ENCODE results near the gene RERE. TPM values are rescaled to one million over a fixed set of nuclear protein-coding genes. Genes with fewer than 3 reads are reported as not detected.
A peak's percentile ranks its signal among the peaks of the same experiment; 100 is the strongest.

RERE gene
- polyA plus RNA-seq, 1 of the 3 experiments (the other 2 are of a cell fraction): 8.1 TPM

DNA sequence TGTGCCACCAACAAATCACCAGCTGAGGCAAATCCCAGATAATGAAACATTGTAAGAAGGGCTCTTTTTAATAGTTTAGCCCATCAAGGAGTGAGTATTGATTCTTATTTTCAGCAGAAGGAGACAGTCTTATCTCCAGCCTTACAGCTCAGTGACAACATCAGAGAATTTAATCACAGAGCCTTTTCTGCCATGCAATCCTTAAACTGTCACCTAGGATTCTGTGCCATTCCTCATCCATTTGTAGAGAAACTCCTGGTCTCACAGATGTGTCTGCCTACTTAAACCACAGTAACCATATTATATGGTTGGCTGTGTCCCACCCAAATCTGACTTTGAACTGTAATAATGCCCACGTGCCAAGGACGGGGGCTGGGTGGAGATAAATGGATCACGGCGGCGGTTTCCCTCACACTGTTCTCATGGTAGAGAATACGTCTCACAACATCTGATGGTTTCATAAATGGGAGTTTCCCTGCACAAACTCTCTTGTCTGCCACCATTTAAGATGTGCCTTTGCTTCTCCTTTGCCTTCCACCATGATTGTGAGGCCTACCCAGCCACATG is 217.7 kb downstream of the RERE start:
- Histone ChIP-seq H3K9me3 (no peaks in the 10 kb centered on the region), H2AFZ (ENCODE audit: low read depth) (no peak overlapping the region), H3K79me2 (ENCODE audit: insufficient read depth) (peaks cover 14% of the 10 kb centered on the region), H3K4me3 (ENCODE audit: low read depth in 2 of 2, low read length in 1 of 2) (no peak overlapping the region), H3K4me2 (no peak overlapping the region), H3K27me3 (ENCODE audit: insufficient read depth) (no peaks in the 10 kb centered on the region), H3K4me1 (ENCODE audit: control insufficient read depth in 1 of 2, insufficient read depth in 2 of 2, low read depth in 1 of 2, low read length in 1 of 2) (peaks cover 33 to 57% of the 10 kb centered on the region in 2 experiments; a peak in 3 of 4 replicates), H3F3A (replicated peaks; ENCODE audit: insufficient read depth) (peaks cover 13% of the 10 kb centered on the region), H3K9me2 (no peaks in the 10 kb centered on the region), H4K20me1 (ENCODE audit: insufficient read depth) (peaks cover 4% of the 10 kb centered on the region; the same call in 1 of the 2 replicates), H3K27ac (ENCODE audit: low read depth in 2 of 2, low read length in 1 of 2) (peak overlapping the region; percentile 18 to 36; a peak in 1 of 4 replicates), H3K36me3 (replicated peaks in 1 of 2; ENCODE audit: control insufficient read depth in 1 of 2, insufficient read depth in 2 of 2, low read length in 1 of 2) (no peaks in the 10 kb centered on the region), H3K9ac (no peak overlapping the region)
- DNase-seq: no peak
- TF ChIP-seq RCOR1 (IDR thresholded peaks at IDR 0.05; ENCODE audit: low read length): no peak
- 94% methylated on average over 6 of the region's 6 CpGs for WGBS (ENCODE audit: low lambda C conversion rate)
- CTCF ChIA-PET: interaction anchor here (1.3 to 2.8 kb wide), 8 partner anchors 8 to 249 kb away, joined by 3 to 18 read pairs (median 5); no protein-coding TSS in a partner anchor
- POLR2A ChIA-PET: no interaction called here

DNA sequence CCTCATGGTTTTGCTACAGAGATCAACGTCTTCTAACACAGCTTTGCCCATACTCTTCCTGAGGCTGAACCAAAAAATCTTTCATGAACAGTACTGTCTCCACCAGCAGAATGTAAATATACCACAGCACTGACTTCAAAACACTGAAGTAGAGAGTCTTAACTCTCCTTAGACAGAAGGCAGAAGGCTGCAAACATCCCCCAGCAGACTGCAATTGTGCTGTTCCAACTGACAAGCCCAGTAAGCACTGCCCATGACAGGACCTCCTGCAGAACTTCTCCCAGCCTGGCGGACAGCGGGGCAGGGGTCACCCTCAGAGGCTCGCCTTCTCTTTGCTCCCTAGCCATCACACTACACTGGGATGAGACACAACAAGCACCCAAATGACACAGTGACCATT is 218.7 kb downstream of the RERE start:
- DNase-seq: peak; percentile 21
- Histone ChIP-seq H3K36me3 (replicated peaks in 1 of 2; ENCODE audit: control insufficient read depth in 1 of 2, insufficient read depth in 2 of 2, low read length in 1 of 2) (no peaks in the 10 kb centered on the region), H3K9ac (no peak overlapping the region), H3K79me2 (ENCODE audit: insufficient read depth) (peaks cover 16% of the 10 kb centered on the region), H3K4me1 (ENCODE audit: control insufficient read depth in 1 of 2, insufficient read depth in 2 of 2, low read depth in 1 of 2, low read length in 1 of 2) (peaks cover 34 to 52% of the 10 kb centered on the region in 2 experiments; a peak in 3 of 4 replicates), H4K20me1 (ENCODE audit: insufficient read depth) (peaks cover 4% of the 10 kb centered on the region; the same call in 1 of the 2 replicates), H3K4me2 (peak overlapping the region; percentile 68; the same call in 1 of the 2 replicates), H2AFZ (ENCODE audit: low read depth) (no peak overlapping the region), H3K4me3 (ENCODE audit: low read depth in 2 of 2, low read length in 1 of 2) (no peak overlapping the region), H3K27me3 (ENCODE audit: insufficient read depth) (no peaks in the 10 kb centered on the region), H3F3A (replicated peaks; ENCODE audit: insufficient read depth) (peaks cover 11% of the 10 kb centered on the region), H3K9me3 (no peaks in the 10 kb centered on the region), H3K9me2 (no peaks in the 10 kb centered on the region), H3K27ac (ENCODE audit: low read depth in 2 of 2, low read length in 1 of 2) (peak overlapping the region; percentile 78 to 82; a peak in 3 of 4 replicates)
- 73% methylated on average over 1 of the region's 4 CpGs for WGBS (ENCODE audit: low lambda C conversion rate)
- CTCF ChIA-PET: interaction anchor here (0.8 to 2.8 kb wide), 16 partner anchors 9 to 250 kb away, joined by 3 to 18 read pairs (median 4); no protein-coding TSS in a partner anchor
- POLR2A ChIA-PET: no interaction called here
- TF ChIP-seq POLR2AphosphoS5 (IDR thresholded peaks at IDR 0.05; ENCODE audit: low read depth, low read length) (no peak), EZH2phosphoT487 (IDR thresholded peaks at IDR 0.05; ENCODE audit: borderline replicate concordance, low read depth) (no peak), RFX5 (IDR thresholded peaks at IDR 0.05; ENCODE audit: low read length) (no peak), FOXJ3 (CRISPR knock-in tag; IDR thresholded peaks at IDR 0.05) (no peak), JUND (IDR thresholded peaks at IDR 0.05) (no peak), SIN3A (IDR thresholded peaks at IDR 0.05; ENCODE audit: borderline replicate concordance, low read depth, low read length) (no peak), RCOR1 (IDR thresholded peaks at IDR 0.05; ENCODE audit: low read length) (no peak), ELF1 (IDR thresholded peaks at IDR 0.05) (no peak), NRF1 (IDR thresholded peaks at IDR 0.05; ENCODE audit: low read depth, low read length) (no peak), MEF2A (IDR thresholded peaks at IDR 0.05; ENCODE audit: borderline replicate concordance, low read depth) (no peak), FOSL2 (IDR thresholded peaks at IDR 0.05; ENCODE audit: borderline replicate concordance, low read depth) (no peak), TCF12 (IDR thresholded peaks at IDR 0.05) (no peak), RXRA (IDR thresholded peaks at IDR 0.05; ENCODE audit: borderline replicate concordance, low read depth) (no peak), TEAD4 (IDR thresholded peaks at IDR 0.05; ENCODE audit: borderline replicate concordance, insufficient read depth) (no peak)
- TF ChIP-seq, protein P1, sequence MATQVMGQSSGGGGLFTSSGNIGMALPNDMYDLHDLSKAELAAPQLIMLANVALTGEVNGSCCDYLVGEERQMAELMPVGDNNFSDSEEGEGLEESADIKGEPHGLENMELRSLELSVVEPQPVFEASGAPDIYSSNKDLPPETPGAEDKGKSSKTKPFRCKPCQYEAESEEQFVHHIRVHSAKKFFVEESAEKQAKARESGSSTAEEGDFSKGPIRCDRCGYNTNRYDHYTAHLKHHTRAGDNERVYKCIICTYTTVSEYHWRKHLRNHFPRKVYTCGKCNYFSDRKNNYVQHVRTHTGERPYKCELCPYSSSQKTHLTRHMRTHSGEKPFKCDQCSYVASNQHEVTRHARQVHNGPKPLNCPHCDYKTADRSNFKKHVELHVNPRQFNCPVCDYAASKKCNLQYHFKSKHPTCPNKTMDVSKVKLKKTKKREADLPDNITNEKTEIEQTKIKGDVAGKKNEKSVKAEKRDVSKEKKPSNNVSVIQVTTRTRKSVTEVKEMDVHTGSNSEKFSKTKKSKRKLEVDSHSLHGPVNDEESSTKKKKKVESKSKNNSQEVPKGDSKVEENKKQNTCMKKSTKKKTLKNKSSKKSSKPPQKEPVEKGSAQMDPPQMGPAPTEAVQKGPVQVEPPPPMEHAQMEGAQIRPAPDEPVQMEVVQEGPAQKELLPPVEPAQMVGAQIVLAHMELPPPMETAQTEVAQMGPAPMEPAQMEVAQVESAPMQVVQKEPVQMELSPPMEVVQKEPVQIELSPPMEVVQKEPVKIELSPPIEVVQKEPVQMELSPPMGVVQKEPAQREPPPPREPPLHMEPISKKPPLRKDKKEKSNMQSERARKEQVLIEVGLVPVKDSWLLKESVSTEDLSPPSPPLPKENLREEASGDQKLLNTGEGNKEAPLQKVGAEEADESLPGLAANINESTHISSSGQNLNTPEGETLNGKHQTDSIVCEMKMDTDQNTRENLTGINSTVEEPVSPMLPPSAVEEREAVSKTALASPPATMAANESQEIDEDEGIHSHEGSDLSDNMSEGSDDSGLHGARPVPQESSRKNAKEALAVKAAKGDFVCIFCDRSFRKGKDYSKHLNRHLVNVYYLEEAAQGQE (IDR thresholded peaks at IDR 0.05; ENCODE audit: low read depth, low read length): no peak
- TF ChIP-seq, protein P2, sequence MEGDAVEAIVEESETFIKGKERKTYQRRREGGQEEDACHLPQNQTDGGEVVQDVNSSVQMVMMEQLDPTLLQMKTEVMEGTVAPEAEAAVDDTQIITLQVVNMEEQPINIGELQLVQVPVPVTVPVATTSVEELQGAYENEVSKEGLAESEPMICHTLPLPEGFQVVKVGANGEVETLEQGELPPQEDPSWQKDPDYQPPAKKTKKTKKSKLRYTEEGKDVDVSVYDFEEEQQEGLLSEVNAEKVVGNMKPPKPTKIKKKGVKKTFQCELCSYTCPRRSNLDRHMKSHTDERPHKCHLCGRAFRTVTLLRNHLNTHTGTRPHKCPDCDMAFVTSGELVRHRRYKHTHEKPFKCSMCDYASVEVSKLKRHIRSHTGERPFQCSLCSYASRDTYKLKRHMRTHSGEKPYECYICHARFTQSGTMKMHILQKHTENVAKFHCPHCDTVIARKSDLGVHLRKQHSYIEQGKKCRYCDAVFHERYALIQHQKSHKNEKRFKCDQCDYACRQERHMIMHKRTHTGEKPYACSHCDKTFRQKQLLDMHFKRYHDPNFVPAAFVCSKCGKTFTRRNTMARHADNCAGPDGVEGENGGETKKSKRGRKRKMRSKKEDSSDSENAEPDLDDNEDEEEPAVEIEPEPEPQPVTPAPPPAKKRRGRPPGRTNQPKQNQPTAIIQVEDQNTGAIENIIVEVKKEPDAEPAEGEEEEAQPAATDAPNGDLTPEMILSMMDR (IDR thresholded peaks at IDR 0.05): no peak
- TF ChIP-seq, protein P3, sequence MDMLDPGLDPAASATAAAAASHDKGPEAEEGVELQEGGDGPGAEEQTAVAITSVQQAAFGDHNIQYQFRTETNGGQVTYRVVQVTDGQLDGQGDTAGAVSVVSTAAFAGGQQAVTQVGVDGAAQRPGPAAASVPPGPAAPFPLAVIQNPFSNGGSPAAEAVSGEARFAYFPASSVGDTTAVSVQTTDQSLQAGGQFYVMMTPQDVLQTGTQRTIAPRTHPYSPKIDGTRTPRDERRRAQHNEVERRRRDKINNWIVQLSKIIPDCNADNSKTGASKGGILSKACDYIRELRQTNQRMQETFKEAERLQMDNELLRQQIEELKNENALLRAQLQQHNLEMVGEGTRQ (IDR thresholded peaks at IDR 0.05; ENCODE audit: borderline replicate concordance, low read depth, low read length): no peak
- TF ChIP-seq, protein P4, sequence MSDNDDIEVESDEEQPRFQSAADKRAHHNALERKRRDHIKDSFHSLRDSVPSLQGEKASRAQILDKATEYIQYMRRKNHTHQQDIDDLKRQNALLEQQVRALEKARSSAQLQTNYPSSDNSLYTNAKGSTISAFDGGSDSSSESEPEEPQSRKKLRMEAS (IDR thresholded peaks at IDR 0.05; ENCODE audit: low read depth): no peak
- TF ChIP-seq, protein P5, sequence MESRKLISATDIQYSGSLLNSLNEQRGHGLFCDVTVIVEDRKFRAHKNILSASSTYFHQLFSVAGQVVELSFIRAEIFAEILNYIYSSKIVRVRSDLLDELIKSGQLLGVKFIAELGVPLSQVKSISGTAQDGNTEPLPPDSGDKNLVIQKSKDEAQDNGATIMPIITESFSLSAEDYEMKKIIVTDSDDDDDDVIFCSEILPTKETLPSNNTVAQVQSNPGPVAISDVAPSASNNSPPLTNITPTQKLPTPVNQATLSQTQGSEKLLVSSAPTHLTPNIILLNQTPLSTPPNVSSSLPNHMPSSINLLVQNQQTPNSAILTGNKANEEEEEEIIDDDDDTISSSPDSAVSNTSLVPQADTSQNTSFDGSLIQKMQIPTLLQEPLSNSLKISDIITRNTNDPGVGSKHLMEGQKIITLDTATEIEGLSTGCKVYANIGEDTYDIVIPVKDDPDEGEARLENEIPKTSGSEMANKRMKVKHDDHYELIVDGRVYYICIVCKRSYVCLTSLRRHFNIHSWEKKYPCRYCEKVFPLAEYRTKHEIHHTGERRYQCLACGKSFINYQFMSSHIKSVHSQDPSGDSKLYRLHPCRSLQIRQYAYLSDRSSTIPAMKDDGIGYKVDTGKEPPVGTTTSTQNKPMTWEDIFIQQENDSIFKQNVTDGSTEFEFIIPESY (IDR thresholded peaks at IDR 0.05; ENCODE audit: borderline replicate concordance, low read depth): no peak

All from SK-N-SH (cell line).